Activated gamma-delta T cell treated with anti-CD3 and anti-CD28 coated beads, Interleukin-2, amount 50 U/mL, for 16 hours (primary cell): Measurements from ENCODE around the gene KIAA0930.
"Not testable (repeated sequence)": the region's sequence is repeated elsewhere in the genome, so short reads cannot be mapped to it uniquely, and the experiment has no call there.

ENCODE experiments used
- DNase-seq: peaks from one replicate; pipeline ENCODE4 v3.0.0-alpha.2; 2020; ENCODE audit warnings: low read depth

The KIAA0930 gene

GRCh38 chr22:45200860-45201511 lies 39.7 kb downstream of the KIAA0930 start:
- DNase-seq: no peak

GRCh38 chr22:45200230-45200629 lies 40.5 kb downstream of the KIAA0930 start:
- DNase-seq: no peak

- no peak for DNase-seq
These were observed 41.0 kb downstream of the KIAA0930 start for GRCh38 chr22:45199723-45200122.

GRCh38 chr22:45198463-45198795 lies 42.3 kb downstream of the KIAA0930 start:
- no peak for DNase-seq

GRCh38 chr22:45197606-45198462 lies 42.9 kb downstream of the KIAA0930 start:
- DNase-seq: no peak

GRCh38 chr22:45196926-45197605 lies 43.6 kb downstream of the KIAA0930 start:
- no peak for DNase-seq

GRCh38 chr22:45196308-45196707 lies 44.4 kb downstream of the KIAA0930 start:
- DNase-seq: no peak

GRCh38 chr22:45195616-45196015 lies 45.1 kb downstream of the KIAA0930 start:
- DNase-seq: no peak

GRCh38 chr22:45194686-45195085 lies 46.0 kb downstream of the KIAA0930 start:
- DNase-seq: no peak

- DNase-seq: no peak
These were observed 48.0 kb downstream of the KIAA0930 start for GRCh38 chr22:45192701-45193187.

- not testable (repeated sequence) for DNase-seq
These were observed 48.9 kb downstream of the KIAA0930 start for GRCh38 chr22:45191746-45192145.

GRCh38 chr22:45190202-45190872 lies 50.4 kb downstream of the KIAA0930 start:
- DNase-seq: no peak

GRCh38 chr22:45188779-45189178 lies 51.9 kb downstream of the KIAA0930 start:
- DNase-seq: no peak

GRCh38 chr22:45187891-45188290 lies 52.8 kb downstream of the KIAA0930 start:
- no peak for DNase-seq

GRCh38 chr22:45185718-45186514 lies 54.8 kb downstream of the KIAA0930 start:
- no peak for DNase-seq

- no peak for DNase-seq
These were observed 56.7 kb downstream of the KIAA0930 start for GRCh38 chr22:45183974-45184373.

- DNase-seq: no peak
These were observed 58.9 kb downstream of the KIAA0930 start for GRCh38 chr22:45181766-45182165.

- no peak for DNase-seq
These were observed 59.5 kb downstream of the KIAA0930 start for GRCh38 chr22:45181240-45181639.

- no peak for DNase-seq
These were observed 60.5 kb downstream of the KIAA0930 start for GRCh38 chr22:45180146-45180679.

- no peak for DNase-seq
These were observed 61.2 kb downstream of the KIAA0930 start for GRCh38 chr22:45179276-45180049.
